Measurements from ENCODE around the gene MB. TPM values are rescaled to one million over a fixed set of nuclear protein-coding genes. Genes with fewer than 3 reads are reported as not detected.

MB gene
- total RNA-seq, 1 experiment from 2014 or later, result 1.5 TPM

GRCh38 chr22:35576671-35577070, 40.5 kb downstream of the MB start:
- no peaks in the 10 kb centered on the region for H3K27me3 ChIP-seq (ENCODE audit: insufficient read depth, low read length)
- H3K4me2 ChIP-seq (ENCODE audit: low read length), result no peak overlapping the region
- no peaks in the 10 kb centered on the region for H3K4me1 ChIP-seq (ENCODE audit: control insufficient read depth in 1 of 2, insufficient read depth in 2 of 2, low read length in 2 of 2)
- ChIA-PET RAD21 (ENCODE audit: low non-redundant PET in 1 of 2, low total read pairs in 2 of 2, uncharacterized antibody in 2 of 2, unreplicated experiment in 2 of 2) (no interaction called here), CTCF (no interaction called here), POLR2A (no interaction called here)
- no TSS peak for BruUV-seq (replicated peaks)
- DNase-seq (ENCODE audit: low read depth, low spot score), result no peak
- no peaks in the 10 kb centered on the region for H3K36me3 ChIP-seq (ENCODE audit: control insufficient read depth in 1 of 2, insufficient read depth in 2 of 2, low read length in 2 of 2)
- H3K79me2 ChIP-seq (ENCODE audit: insufficient read depth, low read length), result no peaks in the 10 kb centered on the region
- no peak for ATAC-seq
- H2AFZ ChIP-seq (ENCODE audit: low read depth, low read length, poor library complexity, severe bottlenecking), result no peak overlapping the region
- H3K4me3 ChIP-seq (replicated peaks in 1 of 2; ENCODE audit: low read depth in 1 of 2, low read length in 2 of 2), result no peak overlapping the region
- TF ChIP-seq SRF (IDR thresholded peaks at IDR 0.05; ENCODE audit: low read depth), result no peak
- TF ChIP-seq RAD21 (IDR thresholded peaks at IDR 0.05; ENCODE audit: low read depth), result no peak
- no peak for TF ChIP-seq SIN3A (IDR thresholded peaks at IDR 0.05; ENCODE audit: low read depth)
- no peak for TF ChIP-seq POLR2AphosphoS5 (IDR thresholded peaks at IDR 0.05; ENCODE audit: low read depth, low read length)
- no peak for TF ChIP-seq ATF3 (IDR thresholded peaks at IDR 0.05)
- no peak for TF ChIP-seq REST (IDR thresholded peaks at IDR 0.05; ENCODE audit: low read depth)
- no peak for TF ChIP-seq CTCF (IDR thresholded peaks at IDR 0.05 in 2 of 3, conservative IDR thresholded peaks at IDR 0.05 in 1 of 3; ENCODE audit: borderline replicate concordance in 1 of 3, insufficient read depth in 1 of 3, low read depth in 2 of 3, low read length in 2 of 3)
- TF ChIP-seq FOSL1 (IDR thresholded peaks at IDR 0.05; ENCODE audit: low read depth), result no peak
- TF ChIP-seq POLR2A (IDR thresholded peaks at IDR 0.05; ENCODE audit: borderline replicate concordance, extremely low read depth, insufficient read depth, insufficient read length), result no peak
- TF ChIP-seq ZBTB33 (IDR thresholded peaks at IDR 0.05; ENCODE audit: extremely low read depth, insufficient replicate concordance, low read length), result no peak
- no peak for TF ChIP-seq JUND (IDR thresholded peaks at IDR 0.05)
- no peak for TF ChIP-seq ZNF274 (IDR thresholded peaks at IDR 0.05; ENCODE audit: low read depth, low read length)
- TF ChIP-seq YY1 (IDR thresholded peaks at IDR 0.05; ENCODE audit: extremely low read depth, insufficient replicate concordance, low read depth, low read length), result no peak
- TF ChIP-seq ELF1 (IDR thresholded peaks at IDR 0.05; ENCODE audit: borderline replicate concordance, low read depth), result no peak
- TF ChIP-seq ZFX (IDR thresholded peaks at IDR 0.05), result no peak
- no peak for TF ChIP-seq EZH2phosphoT487 (IDR thresholded peaks at IDR 0.05; ENCODE audit: borderline replicate concordance)
- no peak for TF ChIP-seq EGR1 (IDR thresholded peaks at IDR 0.05; ENCODE audit: low read depth)
- TF ChIP-seq TCF7L2 (IDR thresholded peaks at IDR 0.05; ENCODE audit: borderline replicate concordance, extremely low read depth, insufficient read depth, insufficient read length), result no peak
- no peak for TF ChIP-seq CEBPB (IDR thresholded peaks at IDR 0.05; ENCODE audit: low read depth)
- TF ChIP-seq EZH2 (IDR thresholded peaks at IDR 0.05), result no peak
- H3K27ac ChIP-seq (ENCODE audit: low read depth, low read length), result no peak overlapping the region
- H3K9me2 ChIP-seq (ENCODE audit: insufficient read depth), result no peaks in the 10 kb centered on the region
- H3K9me3 ChIP-seq (ENCODE audit: control insufficient read depth in 1 of 2, insufficient read depth in 1 of 2, low read depth in 1 of 2, low read length in 2 of 2), result no peaks in the 10 kb centered on the region
- H3K9ac ChIP-seq (ENCODE audit: low read length), result no peak overlapping the region
- H4K20me1 ChIP-seq (ENCODE audit: insufficient read depth), result no peaks in the 10 kb centered on the region
- intact Hi-C loops (cut with micrococcal nuclease), result no loop called here
